Heart left ventricle (tissue), 16 donors: ENCODE data around the gene CTNNA3. TPM values are rescaled to one million over a fixed set of nuclear protein-coding genes. Genes with fewer than 3 reads are reported as not detected.

Experiments
- ATAC-seq, 4 donors: fragments of 200-7000 bp; cut with Tn5 transposase; one replicate each; pipeline ENCODE4 v1.9.1; 2020 to 2022; ENCODE audit warnings: moderate library complexity in 4 of 4, mild to moderate bottlenecking in 3 of 4, moderate number of reproducible peaks in 1 of 4
- DNase-seq, 5 donors: peaks; one replicate each; pipeline ENCODE4 v3.0.0-alpha.2; 2020
- H3K27ac ChIP-seq, 12 donors: fragments of 200-600 bp; sonication (generic) in 4 of 12; one replicate each; pipeline versions ENCODE4 v1.5.0 to v1.8.0; 2016 to 2022; ENCODE audit warnings: mild to moderate bottlenecking in 2 of 12
- H3K27me3 ChIP-seq, 9 donors: fragments of 200-600 bp; sonication (generic) in 2 of 9; one replicate each; pipeline versions ENCODE4 v1.5.1 to v1.8.0; 2016 to 2022; ENCODE audit warnings: mild to moderate bottlenecking in 3 of 9
- H3K36me3 ChIP-seq, 9 donors: fragments of 200-600 bp; sonication (generic) in 2 of 9; one replicate each; pipeline versions ENCODE4 v1.5.0 to v1.8.0; 2018 to 2022; ENCODE audit warnings: mild to moderate bottlenecking in 2 of 9
- H3K4me1 ChIP-seq, 12 donors: fragments of 200-600 bp; sonication (generic) in 4 of 12; one replicate each; pipeline versions ENCODE4 v1.5.0 to v1.8.0; 2016 to 2022; ENCODE audit warnings: mild to moderate bottlenecking in 3 of 12
- H3K4me3 ChIP-seq, 12 donors: fragments of 200-600 bp; sonication (generic) in 4 of 12; one replicate each; pipeline versions ENCODE4 v1.5.0 to v1.8.0; 2017 to 2022; ENCODE audit warnings: mild to moderate bottlenecking in 9 of 12, moderate library complexity in 4 of 12
- H3K9me3 ChIP-seq, 12 donors: fragments of 200-600 bp; sonication (generic) in 4 of 12; one replicate each; pipeline versions ENCODE4 v1.5.0 to v1.8.0; 2016 to 2022; ENCODE audit warnings: mild to moderate bottlenecking in 1 of 12
- POLR2A ChIP-seq, 2 donors: fragments of 450-650 bp; IDR thresholded peaks; one replicate each; pipeline ENCODE4 v1.6.1; 2017; ENCODE audit warnings: antibody characterized with exemption in 2 of 2, mild to moderate bottlenecking in 2 of 2, moderate library complexity in 2 of 2
- WGBS, 4 donors: extraction: QIAGEN DNeasy Blood & Tissue Kit in 2 of 4; methylation state at CpG; one replicate each; pipeline versions ENCODE4 v1.1.5 to v1.1.7; 2013 to 2018; 5-methylcytosine and 5-hydroxymethylcytosine counted together
- intact Hi-C, 10 donors: fragments of 100-400 bp; cut with DNase I; formaldehyde crosslinking; loops; one replicate each; pipeline versions ENCODE4 v1.11.1 to v1.14.2; 2022
- polyA plus RNA-seq, 2 donors: library from polyadenylated mRNA; stranded (reverse); fragments of 200-250 nt; gene quantifications; one replicate each; pipeline ENCODE4 v1.2.3, GENCODE V29; 2013
- total RNA-seq, 9 donors: library from RNA; depleted of rRNA in 2 of 9; stranded (reverse); fragments of >200 nt in 2 of 9; fragmentation: NEBNext Ultra II Directional in 3 of 9; extraction: Animal tissue kit (Norgen Biotek cat#: 25700) in 3 of 9; gene quantifications; one replicate each; pipeline versions ENCODE4 v1.1.0 to v1.2.4, GENCODE V29; 2016 to 2023
- TF ChIP-seq, protein P1 (sequence below), 12 donors: fragments of 200-600 bp; sonication (generic) in 4 of 12; IDR thresholded peaks; one replicate each; pipeline versions ENCODE4 v1.5.0 to v1.8.0; 2018 to 2022; ENCODE audit warnings: antibody characterized with exemption in 12 of 12, mild to moderate bottlenecking in 5 of 12
- donor health status: ischemic (EF 13 %, LVEDD 7.1; RV severe dilation, severe dysfunction).
- donor health status: healthy with polysubstance abuse.
- donor health status: DM: no; HTN: yes; CAD: no.
- donor health status: DM: no; HTN: no; CAD: no.
- donor health status: ischemic (EF 25% LVEDD 6.9; RV normal size, moderate dysfunction).
- donor health status: ischemic (EF 25% LVEDD 5.7; RV mildly dilated, moderate dysfunction).
- donor health status: healthy.
- donor health status: DM: yes; HTN: yes; CAD: no.
- donor health status: ischemic (EF 35%, LVEDD 5.7; RV mildly dilated, moderate dysfunction).
- donor health status: nonischemic (EF 11% LVEDD 7.7; RV severe dilation, severe dysfunction).
- donor health status: DM: yes; HTN: yes; CAD: no.
- donor health status: PGD.
- donor health status: ischemic (EF 29% LVEDD 5.4; RV normal size, mild dysfunction).
- donor health status: nonischemic (EF 23%, LVEDD 6.1; RV moderate dilation, normal function).

The CTNNA3 gene
- total and polyA plus RNA-seq, 11 donors = 4.8 to 200 (median 99.0) TPM

DNA sequence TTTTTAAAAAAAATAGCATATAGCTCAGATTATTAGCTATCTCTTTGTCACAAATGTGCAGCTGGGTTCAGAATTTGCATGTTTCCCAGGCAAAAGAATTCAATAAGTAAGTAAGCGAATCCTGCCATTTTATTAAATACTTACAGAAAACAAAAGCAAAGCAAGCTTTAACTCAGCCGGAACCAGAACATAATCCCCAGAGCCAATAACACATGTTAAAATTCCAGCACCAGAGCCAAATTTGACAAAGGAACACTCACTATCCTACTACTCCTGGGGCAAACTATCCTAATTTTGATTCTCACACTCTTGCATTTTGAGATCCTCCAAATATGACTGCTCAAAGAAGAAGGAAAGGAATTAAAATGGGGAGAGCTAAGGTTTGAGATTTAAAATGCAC, 737.5 kb downstream of the CTNNA3 start:
- ATAC-seq = peak in 1 of 4 donors; percentile 45
- no peak for DNase-seq
- no peaks in the 10 kb centered on the region for H3K36me3 ChIP-seq
- TF ChIP-seq POLR2A (IDR thresholded peaks at IDR 0.05) = no peak
- TF ChIP-seq, protein P1, sequence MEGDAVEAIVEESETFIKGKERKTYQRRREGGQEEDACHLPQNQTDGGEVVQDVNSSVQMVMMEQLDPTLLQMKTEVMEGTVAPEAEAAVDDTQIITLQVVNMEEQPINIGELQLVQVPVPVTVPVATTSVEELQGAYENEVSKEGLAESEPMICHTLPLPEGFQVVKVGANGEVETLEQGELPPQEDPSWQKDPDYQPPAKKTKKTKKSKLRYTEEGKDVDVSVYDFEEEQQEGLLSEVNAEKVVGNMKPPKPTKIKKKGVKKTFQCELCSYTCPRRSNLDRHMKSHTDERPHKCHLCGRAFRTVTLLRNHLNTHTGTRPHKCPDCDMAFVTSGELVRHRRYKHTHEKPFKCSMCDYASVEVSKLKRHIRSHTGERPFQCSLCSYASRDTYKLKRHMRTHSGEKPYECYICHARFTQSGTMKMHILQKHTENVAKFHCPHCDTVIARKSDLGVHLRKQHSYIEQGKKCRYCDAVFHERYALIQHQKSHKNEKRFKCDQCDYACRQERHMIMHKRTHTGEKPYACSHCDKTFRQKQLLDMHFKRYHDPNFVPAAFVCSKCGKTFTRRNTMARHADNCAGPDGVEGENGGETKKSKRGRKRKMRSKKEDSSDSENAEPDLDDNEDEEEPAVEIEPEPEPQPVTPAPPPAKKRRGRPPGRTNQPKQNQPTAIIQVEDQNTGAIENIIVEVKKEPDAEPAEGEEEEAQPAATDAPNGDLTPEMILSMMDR (IDR thresholded peaks at IDR 0.05) = no peak
- no peaks in the 10 kb centered on the region for H3K9me3 ChIP-seq
- intact Hi-C loops = loop anchor here in 2 of 10 donors (5.0 to 10.0 kb wide), 3 partner anchors 546 to 839 kb away; no protein-coding TSS in a partner anchor
- peak overlapping the region in 3 of 12 donors; percentile 3 to 40 (median 7) for H3K27ac ChIP-seq
- whole genome bisulfite sequencing, 4 donors = 44 to 58% (median 50%) methylated on average over 2 of the region's 2 CpGs
- H3K4me1 ChIP-seq = peaks cover 0 to 19% (median 1%) of the 10 kb centered on the region in 12 donors
- peak overlapping the region in 7 of 12 donors; percentile 3 to 45 (median 30) for H3K4me3 ChIP-seq
- no peaks in the 10 kb centered on the region for H3K27me3 ChIP-seq

DNA sequence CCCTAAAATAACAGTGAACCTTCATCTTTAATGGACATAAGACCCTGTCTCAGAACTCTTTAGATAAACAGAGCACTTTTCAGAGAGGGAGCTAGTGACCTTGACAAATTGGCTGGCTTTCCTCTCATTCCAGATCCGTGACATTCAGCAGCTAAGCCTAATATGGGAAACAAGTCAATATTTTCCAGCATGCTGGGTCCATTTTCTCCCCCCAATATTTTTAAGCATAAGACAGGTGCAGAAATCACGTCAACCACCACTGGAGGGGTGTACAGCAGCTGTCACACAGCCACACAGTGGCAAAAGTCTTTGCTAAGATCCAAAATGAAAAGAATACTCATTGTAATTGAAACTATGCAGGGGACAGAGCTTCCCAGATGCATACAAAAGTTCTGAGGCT, 744.1 kb downstream of the CTNNA3 start:
- TF ChIP-seq, protein P1 (IDR thresholded peaks at IDR 0.05) = no peak
- TF ChIP-seq POLR2A (IDR thresholded peaks at IDR 0.05) = no peak
- H3K4me1 ChIP-seq = peaks cover 0 to 9% (median 0%) of the 10 kb centered on the region in 12 donors
- no peak overlapping the region for H3K27ac ChIP-seq
- no peaks in the 10 kb centered on the region for H3K9me3 ChIP-seq
- H3K27me3 ChIP-seq = no peaks in the 10 kb centered on the region
- peak in 2 of 4 donors; percentile 27 to 32 for ATAC-seq
- intact Hi-C loops = loop anchor here in 2 of 10 donors (10.0 kb wide), 2 partner anchors 553 to 563 kb away; no protein-coding TSS in a partner anchor
- 32 to 56% (median 40%) methylated on average over 2 of the region's 2 CpGs for WGBS, 4 donors
- no peak overlapping the region for H3K4me3 ChIP-seq
- DNase-seq = no peak
- H3K36me3 ChIP-seq = no peaks in the 10 kb centered on the region

DNA sequence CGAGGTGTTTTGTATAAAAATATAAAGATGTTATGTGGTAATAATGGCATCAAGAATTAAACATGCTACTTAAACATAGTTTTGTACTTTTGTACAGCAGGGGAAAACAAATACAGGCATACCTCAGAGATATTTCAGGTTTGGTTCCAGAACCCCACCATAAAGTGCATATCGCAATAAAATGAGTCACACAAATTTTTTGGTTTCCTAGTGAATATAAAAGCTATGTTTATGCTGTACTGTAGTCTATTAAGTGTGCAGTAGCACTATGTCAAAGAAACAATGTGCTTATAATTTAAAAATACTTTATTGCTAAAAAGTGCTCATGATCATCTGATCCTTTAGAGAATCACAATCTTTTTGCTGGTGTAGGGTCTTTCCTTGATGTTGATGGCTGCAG, 752.4 kb downstream of the CTNNA3 start:
- WGBS, 4 donors = 86 to 94% (median 93%) methylated on average over 2 of the region's 2 CpGs
- no peak for ATAC-seq

DNA sequence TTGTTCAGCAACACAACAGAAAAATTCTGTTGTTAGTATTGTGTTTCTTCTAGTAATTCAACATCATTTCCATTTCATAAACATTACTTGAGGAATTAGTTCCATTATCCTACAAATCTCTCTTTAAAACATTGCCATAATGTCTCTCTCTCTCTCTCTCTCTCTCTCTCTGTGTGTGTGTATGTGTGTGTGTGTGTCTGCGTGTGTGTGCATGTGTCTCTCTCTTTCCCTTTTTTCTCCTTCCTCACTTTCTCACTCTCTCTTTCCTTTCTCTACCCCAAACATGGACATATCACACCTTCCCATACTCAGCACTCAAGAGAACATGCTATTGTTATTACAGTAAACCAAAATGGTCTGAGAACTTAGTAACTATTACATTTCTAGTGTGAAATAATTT, 753.6 kb downstream of the CTNNA3 start:
- DNase-seq (no peak), ATAC-seq (no peak)
- Histone ChIP-seq H3K36me3 (no peaks in the 10 kb centered on the region), H3K9me3 (peaks cover 0 to 3% (median 0%) of the 10 kb centered on the region in 12 donors), H3K27ac (no peak overlapping the region), H3K4me1 (no peaks in the 10 kb centered on the region), H3K4me3 (no peak overlapping the region), H3K27me3 (no peaks in the 10 kb centered on the region)
- no peak for TF ChIP-seq POLR2A (IDR thresholded peaks at IDR 0.05)
- TF ChIP-seq, protein P1 (IDR thresholded peaks at IDR 0.05) = no peak
- intact Hi-C loops = loop anchor here in 1 of 10 donors (10.0 kb wide), 1 partner anchor 832 kb away; no protein-coding TSS in a partner anchor
- WGBS, 4 donors = 81 to 97% (median 89%) methylated on average over 1 of the region's 1 CpG

More for the DNA sequence above, 752.4 kb downstream of the CTNNA3 start:
- no peak for TF ChIP-seq POLR2A (IDR thresholded peaks at IDR 0.05)
- TF ChIP-seq, protein P1 (IDR thresholded peaks at IDR 0.05) = no peak
- Histone ChIP-seq H3K36me3 (no peaks in the 10 kb centered on the region), H3K27ac (no peak overlapping the region), H3K9me3 (peaks cover 0 to 3% (median 0%) of the 10 kb centered on the region in 12 donors), H3K27me3 (no peaks in the 10 kb centered on the region), H3K4me3 (no peak overlapping the region), H3K4me1 (no peaks in the 10 kb centered on the region)
- no peak for DNase-seq
- intact Hi-C loops = loop anchor here in 1 of 10 donors (10.0 kb wide), 1 partner anchor 831 kb away; no protein-coding TSS in a partner anchor
